GM18499 (cell line): Measurements from ENCODE around the gene BRI3BP.
"Not testable (repeated sequence)": the region's sequence is repeated elsewhere in the genome, so short reads cannot be mapped to it uniquely, and the experiment has no call there.

Experiments
- ATAC-seq: cut with Tn5 transposase; IDR thresholded peaks from one replicate; pipeline ENCODE4 v1.9.1; 2021; ENCODE audit warnings: moderate number of reproducible peaks; ENCODE audit not compliant: insufficient read depth, unreplicated experiment

BRI3BP gene

GRCh38 chr12:124971603-124972002 is 21.8 kb upstream of the BRI3BP start:
- ATAC-seq: no peak

- no peak for ATAC-seq
Observed at GRCh38 chr12:124972211-124972610, 21.2 kb upstream of the BRI3BP start.

- no peak for ATAC-seq
Observed at GRCh38 chr12:124975276-124975675, 18.2 kb upstream of the BRI3BP start.

GRCh38 chr12:124976999-124977398 is 16.4 kb upstream of the BRI3BP start:
- ATAC-seq: no peak

GRCh38 chr12:124979568-124979967 is 13.9 kb upstream of the BRI3BP start:
- ATAC-seq: no peak

- no peak for ATAC-seq
Observed at GRCh38 chr12:124980098-124980892, 13.2 kb upstream of the BRI3BP start.

GRCh38 chr12:124986876-124987275 is 6.6 kb upstream of the BRI3BP start:
- not testable (repeated sequence) for ATAC-seq

- no peak for ATAC-seq
Observed at GRCh38 chr12:124992874-124993625, 395 bp upstream of the BRI3BP start.

- no peak for ATAC-seq
Observed at GRCh38 chr12:124994437-124994975, 1.1 kb downstream of the BRI3BP start.

GRCh38 chr12:124995200-124995961 is 1.9 kb downstream of the BRI3BP start:
- peak; percentile 27 for ATAC-seq

GRCh38 chr12:124998705-124999104 is 5.3 kb downstream of the BRI3BP start:
- no peak for ATAC-seq

GRCh38 chr12:125001636-125002035 is 8.2 kb downstream of the BRI3BP start:
- no peak for ATAC-seq

- no peak for ATAC-seq
Observed at GRCh38 chr12:125003021-125003420, 9.6 kb downstream of the BRI3BP start.

- ATAC-seq: no peak
Observed at GRCh38 chr12:125004621-125005020, 11.2 kb downstream of the BRI3BP start.

- ATAC-seq: no peak
Observed at GRCh38 chr12:125005652-125006051, 12.2 kb downstream of the BRI3BP start.

GRCh38 chr12:125006365-125006764 is 12.9 kb downstream of the BRI3BP start:
- ATAC-seq: no peak

- no peak for ATAC-seq
Observed at GRCh38 chr12:125013816-125014442, 20.5 kb downstream of the BRI3BP start.

GRCh38 chr12:125014526-125014925 is 21.1 kb downstream of the BRI3BP start:
- ATAC-seq: no peak

GRCh38 chr12:125015680-125016310 is 22.4 kb downstream of the BRI3BP start:
- no peak for ATAC-seq

GRCh38 chr12:125017801-125018200 is 24.4 kb downstream of the BRI3BP start:
- no peak for ATAC-seq
